NCI-H2171 treated with DMSO at 0.1 percent for 48 hours (cell line): Measurements from ENCODE around the gene SLC51B.
"Not testable (repeated sequence)": the region's sequence is repeated elsewhere in the genome, so short reads cannot be mapped to it uniquely, and the experiment has no call there.

Experiments used
- DNase-seq: peaks from one replicate; lab custom pipeline; 2025; lab: John Stamatoyannopoulos, UW

The SLC51B gene

GRCh38 chr15:65066635-65067316 lies 21.6 kb downstream of the SLC51B start:
- no peak for DNase-seq

GRCh38 chr15:65067317-65067644 lies 22.1 kb downstream of the SLC51B start:
- no peak for DNase-seq

- no peak for DNase-seq
These were observed 22.6 kb downstream of the SLC51B start, which contains the start of gene RASL12 for GRCh38 chr15:65067645-65068402. Gene RASL12, minus strand, starts transcription at chr15:65067991. Its CDS starts 156 bp downstream, at chr15:65067835.

- no peak for DNase-seq
These were observed 23.2 kb downstream of the SLC51B start for GRCh38 chr15:65068403-65068788.

GRCh38 chr15:65069179-65069578 lies 24.0 kb downstream of the SLC51B start:
- no peak for DNase-seq

- DNase-seq, result no peak
These were observed 24.8 kb downstream of the SLC51B start for GRCh38 chr15:65069779-65070546.

- peak; percentile 28 for DNase-seq
These were observed 26.2 kb downstream of the SLC51B start for GRCh38 chr15:65071381-65071811.

- no peak for DNase-seq
These were observed 26.8 kb downstream of the SLC51B start for GRCh38 chr15:65072027-65072426.

GRCh38 chr15:65072617-65073016 lies 27.4 kb downstream of the SLC51B start:
- DNase-seq, result no peak

GRCh38 chr15:65074946-65075345 lies 29.8 kb downstream of the SLC51B start:
- not testable (repeated sequence) for DNase-seq

GRCh38 chr15:65075607-65076395 lies 30.6 kb downstream of the SLC51B start:
- not testable (repeated sequence) for DNase-seq

- no peak for DNase-seq
These were observed 31.5 kb downstream of the SLC51B start, which contains the start of gene KBTBD13 for GRCh38 chr15:65076486-65077290. Gene KBTBD13, plus strand, starts transcription at chr15:65076746. Its CDS starts 70 bp downstream, at chr15:65076816.

- DNase-seq, result no peak
These were observed 32.2 kb downstream of the SLC51B start for GRCh38 chr15:65077291-65077980.

GRCh38 chr15:65077981-65078352 lies 32.8 kb downstream of the SLC51B start:
- DNase-seq, result no peak

GRCh38 chr15:65079580-65079979 lies 34.4 kb downstream of the SLC51B start:
- no peak for DNase-seq

- no peak for DNase-seq
These were observed 36.1 kb downstream of the SLC51B start for GRCh38 chr15:65081270-65081669.

GRCh38 chr15:65081758-65082157 lies 36.6 kb downstream of the SLC51B start:
- no peak for DNase-seq

GRCh38 chr15:65082303-65082953 lies 37.2 kb downstream of the SLC51B start:
- DNase-seq, result peak; percentile 11

- DNase-seq, result peak; percentile 36
These were observed 38.1 kb downstream of the SLC51B start for GRCh38 chr15:65083262-65083701.
